Measurements from ENCODE around the gene CFAP90.

Gene CFAP90

DNA sequence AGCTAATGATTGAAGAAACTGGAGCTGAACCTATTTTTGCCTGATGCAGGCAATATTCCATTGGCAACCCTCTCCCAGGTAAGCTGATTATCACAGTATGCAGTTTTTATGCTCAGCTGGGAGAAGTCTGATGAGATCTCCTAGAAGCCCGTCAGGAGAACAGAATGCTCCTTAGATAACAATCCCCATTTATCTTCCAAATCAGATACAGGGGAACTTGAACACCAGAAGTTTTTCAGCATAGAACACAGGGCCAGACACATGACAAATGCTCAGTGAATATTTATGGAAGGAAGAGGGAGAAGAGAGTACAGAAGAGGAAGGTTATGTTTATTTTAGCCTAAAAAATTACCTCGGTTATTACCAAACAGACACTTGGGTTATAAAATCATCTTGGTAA is 37.9 kb downstream of the CFAP90 start:
- no peaks in the 10 kb centered on the region for H3K36me3 ChIP-seq (ENCODE audit: control insufficient read depth, low read length)
- H3F3A ChIP-seq (ENCODE audit: control insufficient read depth, insufficient read depth): no peaks in the 10 kb centered on the region

DNA sequence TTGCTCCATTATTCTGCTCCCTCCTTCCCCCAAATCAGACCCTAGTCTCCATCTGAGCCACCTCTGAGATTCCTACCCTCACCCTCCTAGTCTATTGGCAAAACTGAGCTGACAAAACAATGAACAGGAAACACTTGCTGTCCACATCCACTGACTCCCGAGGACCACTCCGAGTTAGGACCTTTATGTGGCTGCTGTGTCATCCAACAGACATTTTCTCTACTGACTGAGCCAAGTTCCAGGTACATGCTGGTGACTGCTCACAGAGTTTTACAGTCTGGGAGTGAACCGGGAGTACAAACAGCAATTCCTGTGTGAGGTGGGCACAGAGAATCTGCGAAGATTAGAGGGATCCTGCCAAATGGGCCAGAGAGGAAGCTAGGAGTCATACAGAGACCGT is 39.2 kb downstream of the CFAP90 start:
- Histone ChIP-seq H3K27ac (ENCODE audit: low read depth, low read length) (no peak overlapping the region), H3K9me3 (ENCODE audit: control insufficient read depth, insufficient read depth, low read length) (no peaks in the 10 kb centered on the region), H3F3A (ENCODE audit: control insufficient read depth, insufficient read depth) (no peaks in the 10 kb centered on the region), H4K20me1 (ENCODE audit: control insufficient read depth, insufficient read depth, low read depth, low read length) (no peaks in the 10 kb centered on the region), H3K36me3 (ENCODE audit: control insufficient read depth, low read length) (no peaks in the 10 kb centered on the region), H3K27me3 (ENCODE audit: control insufficient read depth, low read length) (no peaks in the 10 kb centered on the region), H3K4me2 (ENCODE audit: low read length) (no peak overlapping the region), H3K4me3 (ENCODE audit: low read length) (no peak overlapping the region), H3K4me1 (ENCODE audit: control insufficient read depth, low read length) (0 out of 2 replicates have a peak, but pooled peaks cover 4% of the 10 kb centered on the region), H3K79me2 (ENCODE audit: control insufficient read depth, low read length) (no peaks in the 10 kb centered on the region), H3K9me2 (replicated peaks; ENCODE audit: control insufficient read depth, low read length) (no peaks in the 10 kb centered on the region)
- TF ChIP-seq, protein P1, sequence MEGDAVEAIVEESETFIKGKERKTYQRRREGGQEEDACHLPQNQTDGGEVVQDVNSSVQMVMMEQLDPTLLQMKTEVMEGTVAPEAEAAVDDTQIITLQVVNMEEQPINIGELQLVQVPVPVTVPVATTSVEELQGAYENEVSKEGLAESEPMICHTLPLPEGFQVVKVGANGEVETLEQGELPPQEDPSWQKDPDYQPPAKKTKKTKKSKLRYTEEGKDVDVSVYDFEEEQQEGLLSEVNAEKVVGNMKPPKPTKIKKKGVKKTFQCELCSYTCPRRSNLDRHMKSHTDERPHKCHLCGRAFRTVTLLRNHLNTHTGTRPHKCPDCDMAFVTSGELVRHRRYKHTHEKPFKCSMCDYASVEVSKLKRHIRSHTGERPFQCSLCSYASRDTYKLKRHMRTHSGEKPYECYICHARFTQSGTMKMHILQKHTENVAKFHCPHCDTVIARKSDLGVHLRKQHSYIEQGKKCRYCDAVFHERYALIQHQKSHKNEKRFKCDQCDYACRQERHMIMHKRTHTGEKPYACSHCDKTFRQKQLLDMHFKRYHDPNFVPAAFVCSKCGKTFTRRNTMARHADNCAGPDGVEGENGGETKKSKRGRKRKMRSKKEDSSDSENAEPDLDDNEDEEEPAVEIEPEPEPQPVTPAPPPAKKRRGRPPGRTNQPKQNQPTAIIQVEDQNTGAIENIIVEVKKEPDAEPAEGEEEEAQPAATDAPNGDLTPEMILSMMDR (IDR thresholded peaks at IDR 0.05; ENCODE audit: low read depth, low read length, poor library complexity, severe bottlenecking): no peak
- TF ChIP-seq EZH2phosphoT487 (IDR thresholded peaks at IDR 0.05; ENCODE audit: borderline replicate concordance, low read length): no peak

More for the DNA sequence above, 37.9 kb downstream of the CFAP90 start:
- Histone ChIP-seq H3K27ac (ENCODE audit: low read depth, low read length) (no peak overlapping the region), H3K4me2 (ENCODE audit: low read length) (no peak overlapping the region), H3K9me3 (ENCODE audit: control insufficient read depth, insufficient read depth, low read length) (no peaks in the 10 kb centered on the region), H3K9me2 (replicated peaks; ENCODE audit: control insufficient read depth, low read length) (no peaks in the 10 kb centered on the region), H3K4me3 (ENCODE audit: low read length) (no peak overlapping the region), H3K4me1 (ENCODE audit: control insufficient read depth, low read length) (0 out of 2 replicates have a peak, but pooled peaks cover 4% of the 10 kb centered on the region), H3K79me2 (ENCODE audit: control insufficient read depth, low read length) (no peaks in the 10 kb centered on the region), H3K27me3 (ENCODE audit: control insufficient read depth, low read length) (no peaks in the 10 kb centered on the region), H4K20me1 (ENCODE audit: control insufficient read depth, insufficient read depth, low read depth, low read length) (no peaks in the 10 kb centered on the region)
- TF ChIP-seq, protein P1 (IDR thresholded peaks at IDR 0.05; ENCODE audit: low read depth, low read length, poor library complexity, severe bottlenecking): no peak
- no peak for TF ChIP-seq EZH2phosphoT487 (IDR thresholded peaks at IDR 0.05; ENCODE audit: borderline replicate concordance, low read length)

DNA sequence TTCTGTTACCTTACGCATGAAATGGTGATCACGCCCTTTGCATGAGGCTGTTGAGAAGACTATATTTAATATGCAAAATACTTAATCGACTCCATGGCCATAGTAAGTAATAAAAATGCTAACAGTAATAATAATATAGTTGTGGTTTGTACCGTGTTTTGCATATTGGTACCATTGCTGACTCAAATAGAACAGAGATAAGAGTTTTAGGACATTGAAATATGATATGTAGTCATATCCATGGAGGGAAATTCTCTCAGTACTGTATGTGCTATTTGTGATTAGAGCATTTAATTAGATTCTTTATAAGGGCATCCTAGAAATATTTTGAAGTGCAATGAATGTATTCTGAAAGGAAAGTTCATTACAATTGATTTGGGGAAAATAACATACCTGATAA is 41.9 kb downstream of the CFAP90 start:
- Histone ChIP-seq H3K79me2 (ENCODE audit: control insufficient read depth, low read length) (no peaks in the 10 kb centered on the region), H3K27me3 (ENCODE audit: control insufficient read depth, low read length) (no peaks in the 10 kb centered on the region), H3K9me3 (ENCODE audit: control insufficient read depth, insufficient read depth, low read length) (no peaks in the 10 kb centered on the region), H3K27ac (ENCODE audit: low read depth, low read length) (no peak overlapping the region), H3K4me2 (ENCODE audit: low read length) (no peak overlapping the region), H4K20me1 (ENCODE audit: control insufficient read depth, insufficient read depth, low read depth, low read length) (no peaks in the 10 kb centered on the region), H3K4me1 (ENCODE audit: control insufficient read depth, low read length) (no peaks in the 10 kb centered on the region), H3F3A (ENCODE audit: control insufficient read depth, insufficient read depth) (no peaks in the 10 kb centered on the region), H3K36me3 (ENCODE audit: control insufficient read depth, low read length) (no peaks in the 10 kb centered on the region), H3K9me2 (replicated peaks; ENCODE audit: control insufficient read depth, low read length) (no peaks in the 10 kb centered on the region), H3K4me3 (ENCODE audit: low read length) (no peak overlapping the region)
- no peak for TF ChIP-seq EZH2phosphoT487 (IDR thresholded peaks at IDR 0.05; ENCODE audit: borderline replicate concordance, low read length)

- Histone ChIP-seq H3K9me2 (replicated peaks; ENCODE audit: control insufficient read depth, low read length) (no peaks in the 10 kb centered on the region), H3K4me2 (ENCODE audit: low read length) (no peak overlapping the region), H3K9me3 (ENCODE audit: control insufficient read depth, insufficient read depth, low read length) (no peaks in the 10 kb centered on the region), H4K20me1 (ENCODE audit: control insufficient read depth, insufficient read depth, low read depth, low read length) (no peaks in the 10 kb centered on the region), H3K36me3 (ENCODE audit: control insufficient read depth, low read length) (no peaks in the 10 kb centered on the region), H3K4me3 (ENCODE audit: low read length) (no peak overlapping the region), H3K27me3 (ENCODE audit: control insufficient read depth, low read length) (no peaks in the 10 kb centered on the region), H3K4me1 (ENCODE audit: control insufficient read depth, low read length) (no peaks in the 10 kb centered on the region), H3F3A (ENCODE audit: control insufficient read depth, insufficient read depth) (no peaks in the 10 kb centered on the region), H3K79me2 (ENCODE audit: control insufficient read depth, low read length) (no peaks in the 10 kb centered on the region), H3K27ac (ENCODE audit: low read depth, low read length) (no peak overlapping the region)
- TF ChIP-seq, protein P1 (IDR thresholded peaks at IDR 0.05; ENCODE audit: low read depth, low read length, poor library complexity, severe bottlenecking): peak; percentile 33
- TF ChIP-seq EZH2phosphoT487 (IDR thresholded peaks at IDR 0.05; ENCODE audit: borderline replicate concordance, low read length): no peak
These were observed 45.6 kb downstream of the CFAP90 start for GRCh38 chr5:7805379-7805778.
